Peyer's patch (tissue), 4 donors: ENCODE results near the gene SLF2.

ENCODE experiments used
- POLR2A ChIP-seq, 2 donors: fragments of 450-650 bp; IDR thresholded peaks; one replicate each; pipeline ENCODE4 v1.5.1; 2017; ENCODE audit warnings: antibody characterized with exemption in 2 of 2, mild to moderate bottlenecking in 2 of 2, moderate library complexity in 2 of 2
- TF ChIP-seq, protein P1 (sequence below), 6 experiments: fragments of 450-650 bp in 4 of 6; fragments of 200-600 bp in 2 of 6; sonication (generic) in 1 of 6; IDR thresholded peaks; one replicate each; pipeline ENCODE4 v1.5.1; 2017 to 2019; ENCODE audit warnings: antibody characterized with exemption in 6 of 6, mild to moderate bottlenecking in 3 of 6, moderate library complexity in 1 of 6

DNA sequence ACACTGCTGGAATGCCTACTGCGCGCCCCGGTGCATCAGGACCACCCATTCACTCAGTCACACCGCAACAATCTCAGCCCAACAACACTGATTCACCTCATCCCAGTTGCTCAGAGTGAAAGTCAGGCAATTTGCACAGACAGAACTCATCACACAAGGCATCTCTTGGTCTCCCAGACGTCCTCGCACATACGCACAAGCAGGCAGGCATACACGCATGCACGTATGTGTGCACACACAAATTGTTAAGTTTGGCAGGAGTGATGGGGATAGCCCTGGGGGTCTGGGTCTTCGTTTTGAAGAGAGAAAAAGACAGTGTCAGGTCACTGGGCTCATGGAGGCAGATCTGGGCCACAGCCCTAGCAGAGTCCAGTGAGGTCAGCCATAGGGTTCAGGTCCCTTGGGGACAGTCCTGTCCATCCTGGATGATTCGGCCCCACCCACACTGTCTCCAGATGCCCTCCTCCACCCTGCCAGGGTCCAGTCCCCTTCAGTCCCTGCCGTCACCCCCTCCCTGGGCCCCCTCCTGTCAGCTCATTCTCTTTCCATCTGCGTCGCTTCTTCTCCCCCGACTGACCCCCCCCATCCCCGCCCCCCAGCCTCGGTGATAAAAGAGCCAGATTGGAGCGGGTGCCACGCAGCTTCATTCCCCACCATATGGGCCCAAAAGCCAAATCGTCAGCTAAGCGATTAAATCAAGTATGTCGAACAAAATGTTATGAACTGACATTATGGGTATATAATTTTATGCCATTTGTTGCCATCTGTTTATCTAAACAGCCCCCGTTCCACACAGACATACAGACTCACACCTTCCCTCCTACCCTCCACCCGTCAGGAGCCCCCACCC is 48.5 kb upstream of the SLF2 start:
- TF ChIP-seq, protein P1, sequence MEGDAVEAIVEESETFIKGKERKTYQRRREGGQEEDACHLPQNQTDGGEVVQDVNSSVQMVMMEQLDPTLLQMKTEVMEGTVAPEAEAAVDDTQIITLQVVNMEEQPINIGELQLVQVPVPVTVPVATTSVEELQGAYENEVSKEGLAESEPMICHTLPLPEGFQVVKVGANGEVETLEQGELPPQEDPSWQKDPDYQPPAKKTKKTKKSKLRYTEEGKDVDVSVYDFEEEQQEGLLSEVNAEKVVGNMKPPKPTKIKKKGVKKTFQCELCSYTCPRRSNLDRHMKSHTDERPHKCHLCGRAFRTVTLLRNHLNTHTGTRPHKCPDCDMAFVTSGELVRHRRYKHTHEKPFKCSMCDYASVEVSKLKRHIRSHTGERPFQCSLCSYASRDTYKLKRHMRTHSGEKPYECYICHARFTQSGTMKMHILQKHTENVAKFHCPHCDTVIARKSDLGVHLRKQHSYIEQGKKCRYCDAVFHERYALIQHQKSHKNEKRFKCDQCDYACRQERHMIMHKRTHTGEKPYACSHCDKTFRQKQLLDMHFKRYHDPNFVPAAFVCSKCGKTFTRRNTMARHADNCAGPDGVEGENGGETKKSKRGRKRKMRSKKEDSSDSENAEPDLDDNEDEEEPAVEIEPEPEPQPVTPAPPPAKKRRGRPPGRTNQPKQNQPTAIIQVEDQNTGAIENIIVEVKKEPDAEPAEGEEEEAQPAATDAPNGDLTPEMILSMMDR (IDR thresholded peaks at IDR 0.05): no peak
- no peak for TF ChIP-seq POLR2A (IDR thresholded peaks at IDR 0.05)
